Measurements from ENCODE around the gene RBBP8NL. TPM values are rescaled to one million over a fixed set of nuclear protein-coding genes. Genes with fewer than 3 reads are reported as not detected.

The RBBP8NL gene
- total and polyA plus RNA-seq, 2 donors (not counting 3 experiments of a cell fraction or from before 2014, with no cell fraction given): not detected

DNA sequence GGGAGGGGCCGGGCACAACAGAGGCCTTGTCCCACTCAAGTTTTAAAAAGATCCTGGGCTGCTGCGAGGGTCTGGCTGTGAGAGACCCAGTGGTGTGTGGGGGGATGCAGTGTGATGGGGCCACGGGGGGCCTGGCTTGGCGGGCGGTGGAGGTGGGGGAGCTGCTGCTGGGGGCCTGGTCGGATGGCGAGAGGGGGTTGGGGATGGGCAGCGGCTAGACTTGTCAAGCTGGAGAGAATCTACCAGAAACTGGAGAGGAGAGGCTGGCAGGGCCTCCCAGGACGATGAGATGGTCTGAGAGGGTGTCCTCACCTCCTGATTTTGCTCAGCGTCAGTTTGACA is 35.3 kb downstream of the RBBP8NL start:
- BruUV-seq (replicated peaks): no TSS peak
- dilution Hi-C loops (cut with MboI; ENCODE audit: extremely low pct_ligation_motif_present, low sequenced_read_pairs): no loop called here
- peaks cover 15% of the 10 kb centered on the region for H3K4me1 ChIP-seq (ENCODE audit: control insufficient read depth, extremely low read depth, insufficient read depth, low read length)
- no peaks in the 10 kb centered on the region for H3K9me1 ChIP-seq (replicated peaks; ENCODE audit: control insufficient read depth, extremely low read depth, insufficient read depth, low read length)
- CTCF ChIA-PET: no interaction called here
- no peak overlapping the region for H3K9ac ChIP-seq (replicated peaks; ENCODE audit: extremely low read depth, insufficient read depth, low read length)
- no peaks in the 10 kb centered on the region for H3K9me3 ChIP-seq (replicated peaks; ENCODE audit: control insufficient read depth, insufficient read depth, low read length)
- H3K4me2 ChIP-seq (ENCODE audit: insufficient read depth, low read length): no peak overlapping the region
- no peak overlapping the region for H3K27ac ChIP-seq (ENCODE audit: insufficient read depth, low read depth, low read length)
- peaks cover 24% of the 10 kb centered on the region for H3K79me2 ChIP-seq (ENCODE audit: control insufficient read depth, insufficient read depth, low read length)
- TF ChIP-seq EZH2 (IDR thresholded peaks at IDR 0.05; ENCODE audit: borderline replicate concordance, low read depth, low read length, severe bottlenecking): no peak
- no peak for TF ChIP-seq POLR2A (IDR thresholded peaks at IDR 0.05; ENCODE audit: low read depth, low read length)
- no peak for TF ChIP-seq FOS (IDR thresholded peaks at IDR 0.05; ENCODE audit: borderline replicate concordance, insufficient read depth, low read length)
- no peak for TF ChIP-seq POLR2AphosphoS5 (IDR thresholded peaks at IDR 0.05; ENCODE audit: insufficient read depth, low read depth, low read length)
- TF ChIP-seq, protein P1, sequence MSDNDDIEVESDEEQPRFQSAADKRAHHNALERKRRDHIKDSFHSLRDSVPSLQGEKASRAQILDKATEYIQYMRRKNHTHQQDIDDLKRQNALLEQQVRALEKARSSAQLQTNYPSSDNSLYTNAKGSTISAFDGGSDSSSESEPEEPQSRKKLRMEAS (IDR thresholded peaks at IDR 0.05; ENCODE audit: insufficient read depth, insufficient read length): no peak
- TF ChIP-seq, protein P2, sequence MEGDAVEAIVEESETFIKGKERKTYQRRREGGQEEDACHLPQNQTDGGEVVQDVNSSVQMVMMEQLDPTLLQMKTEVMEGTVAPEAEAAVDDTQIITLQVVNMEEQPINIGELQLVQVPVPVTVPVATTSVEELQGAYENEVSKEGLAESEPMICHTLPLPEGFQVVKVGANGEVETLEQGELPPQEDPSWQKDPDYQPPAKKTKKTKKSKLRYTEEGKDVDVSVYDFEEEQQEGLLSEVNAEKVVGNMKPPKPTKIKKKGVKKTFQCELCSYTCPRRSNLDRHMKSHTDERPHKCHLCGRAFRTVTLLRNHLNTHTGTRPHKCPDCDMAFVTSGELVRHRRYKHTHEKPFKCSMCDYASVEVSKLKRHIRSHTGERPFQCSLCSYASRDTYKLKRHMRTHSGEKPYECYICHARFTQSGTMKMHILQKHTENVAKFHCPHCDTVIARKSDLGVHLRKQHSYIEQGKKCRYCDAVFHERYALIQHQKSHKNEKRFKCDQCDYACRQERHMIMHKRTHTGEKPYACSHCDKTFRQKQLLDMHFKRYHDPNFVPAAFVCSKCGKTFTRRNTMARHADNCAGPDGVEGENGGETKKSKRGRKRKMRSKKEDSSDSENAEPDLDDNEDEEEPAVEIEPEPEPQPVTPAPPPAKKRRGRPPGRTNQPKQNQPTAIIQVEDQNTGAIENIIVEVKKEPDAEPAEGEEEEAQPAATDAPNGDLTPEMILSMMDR (IDR thresholded peaks at IDR 0.05; ENCODE audit: extremely low read depth in 1 of 2, insufficient read depth in 1 of 2, low read depth in 1 of 2, low read length in 2 of 2): no peak
- TF ChIP-seq JUN (IDR thresholded peaks at IDR 0.05; ENCODE audit: borderline replicate concordance, insufficient read depth, insufficient read length, low read depth): no peak
- no peak for TF ChIP-seq GATA2 (IDR thresholded peaks at IDR 0.05; ENCODE audit: insufficient read depth, insufficient read length, low read depth, low read length)
- TF ChIP-seq MYC (IDR thresholded peaks at IDR 0.05; ENCODE audit: low read depth, low read length): no peak
- H3K27me3 ChIP-seq (ENCODE audit: control insufficient read depth in 2 of 2, insufficient read depth in 2 of 2, low read length in 2 of 2): no peaks in the 10 kb centered on the region
- FAIRE-seq: no peak
- POLR2A ChIA-PET: no interaction called here
- no peaks in the 10 kb centered on the region for H4K20me1 ChIP-seq (replicated peaks; ENCODE audit: control insufficient read depth, extremely low read depth, insufficient read depth, low read length)
- H3K4me3 ChIP-seq (replicated peaks in 1 of 3; ENCODE audit: insufficient read depth in 1 of 3, low read depth in 1 of 3, low read length in 3 of 3): no peak overlapping the region
- peaks cover 12 to 21% of the 10 kb centered on the region in 2 experiments for H3K36me3 ChIP-seq (ENCODE audit: control insufficient read depth in 2 of 2, extremely low read depth in 1 of 2, insufficient read depth in 2 of 2, low read length in 2 of 2)
- DNase-seq (ENCODE audit: low read depth, low spot score): no peak
- intact Hi-C loops (cut with micrococcal nuclease): no loop called here
- no peak overlapping the region for H2AFZ ChIP-seq (ENCODE audit: low read depth, low read length)
